K562 (cell line): ENCODE results near the gene AP1M1. TPM values are rescaled to one million over a fixed set of nuclear protein-coding genes. Genes with fewer than 3 reads are reported as not detected.
A peak's percentile ranks its signal among the peaks of the same experiment; 100 is the strongest.

Source experiments
- ATAC-seq: fragments of 200-7000 bp; cut with Tn5 transposase; 3 replicates; pipeline ENCODE4 v1.9.1; 2020; ENCODE audit warnings: moderate library complexity
- BruUV-seq: library from RNA; stranded (reverse); fragments of 400-500 nt; replicated peaks from 2 replicates; lab custom pipeline; 2021; lab: Mats Ljungman, UMichigan
- CTCF ChIA-PET: fragments of 300-600 bp; formaldehyde crosslinking; extraction: SDS; loops from one replicate; lab custom pipeline; 2021; ENCODE audit warnings: low intra/inter-chr PET ratio; lab: Yijun Ruan, JAX
- POLR2A ChIA-PET: fragments of 300-600, 350-650 bp; sonication (Branson Sonifier 250); formaldehyde crosslinking; extraction: SDS; loops from one replicate; lab custom pipeline; 2021; ENCODE audit warnings: antibody characterized with exemption, inconsistent platforms; lab: Yijun Ruan, JAX
- DNase-seq, 4 experiments: peaks; one replicate each; pipeline versions ENCODE4 v3.0.0 to v3.0.0-alpha.2; 2011 to 2018; ENCODE audit warnings: low spot score in 3 of 4, mixed read lengths in 3 of 4; ENCODE audit errors: extremely low read depth in 1 of 4
- FAIRE-seq: peaks from 2 replicates; lab custom pipeline; 2011; peaks lifted over from hg19 to GRCh38; lab: Jason Lieb, UNC
- H2AFZ ChIP-seq: 2 replicates; pipeline ENCODE4 v1.6.0; 2011; ENCODE audit warnings: low read depth, low read length, control low read depth, inconsistent platforms
- H3K27ac ChIP-seq: fragments of 200-600 bp; 3 replicates; pipeline ENCODE4 v1.8.0; 2011; ENCODE audit warnings: low read depth, mild to moderate bottlenecking, control low read depth, inconsistent platforms, low read length, moderate library complexity, mixed read lengths; ENCODE audit errors: extremely low read depth
- H3K27me3 ChIP-seq, 2 experiments: fragments of 300-600 bp in 1 of 2; 2 replicates in 1 of 2; 3 replicates in 1 of 2; pipeline versions ENCODE4 v1.6.0 to v1.8.0; 2011; ENCODE audit warnings: inconsistent platforms in 2 of 2, low read length in 2 of 2, mild to moderate bottlenecking in 1 of 2, mixed read lengths in 1 of 2, moderate library complexity in 1 of 2; ENCODE audit not compliant: control insufficient read depth in 2 of 2, insufficient read depth in 2 of 2
- H3K36me3 ChIP-seq: fragments of 300-600 bp; 3 replicates; pipeline ENCODE4 v1.8.0; 2011; ENCODE audit warnings: mild to moderate bottlenecking, low read length, inconsistent platforms; ENCODE audit not compliant: control insufficient read depth, insufficient read depth
- H3K4me1 ChIP-seq, 2 experiments: fragments of 200-600 bp in 1 of 2; replicated peaks in 1 of 2; 2 replicates in 1 of 2; 3 replicates in 1 of 2; pipeline versions ENCODE4 v1.5.1 to v1.8.0; 2011; ENCODE audit warnings: inconsistent platforms in 2 of 2, low read length in 2 of 2, mild to moderate bottlenecking in 1 of 2, mixed read lengths in 1 of 2, moderate library complexity in 1 of 2; ENCODE audit not compliant: control insufficient read depth in 2 of 2, insufficient read depth in 2 of 2
- H3K4me2 ChIP-seq: 2 replicates; pipeline ENCODE4 v1.6.1; 2011; ENCODE audit warnings: low read length, control low read depth, inconsistent platforms, mixed read lengths; ENCODE audit not compliant: insufficient read depth
- H3K4me3 ChIP-seq: fragments of 200-600 bp; sonication (generic), shearing (Covaris generic); 2 replicates; pipeline ENCODE4 v1.5.1; 2016; ENCODE audit warnings: control low read depth, inconsistent platforms
- H3K79me2 ChIP-seq: fragments of 200-600 bp; 3 replicates; pipeline ENCODE4 v1.8.0; 2011; ENCODE audit warnings: low read length, inconsistent platforms; ENCODE audit not compliant: control insufficient read depth, insufficient read depth
- H3K9ac ChIP-seq, 2 experiments: 2 replicates each; pipeline versions ENCODE4 v1.6.0 to v1.6.1; 2011; ENCODE audit warnings: low read depth in 2 of 2, low read length in 2 of 2, control low read depth in 1 of 2, inconsistent platforms in 1 of 2, mild to moderate bottlenecking in 1 of 2, mixed read lengths in 1 of 2; ENCODE audit not compliant: insufficient read depth in 1 of 2
- H3K9me1 ChIP-seq: one replicate; pipeline ENCODE4 v1.6.0; 2011; ENCODE audit warnings: inconsistent platforms, mild to moderate bottlenecking, low read length, moderate library complexity; ENCODE audit not compliant: control insufficient read depth, insufficient read depth
- H3K9me3 ChIP-seq: replicated peaks from 2 replicates; pipeline ENCODE4 v1.5.1; 2011; ENCODE audit warnings: low read depth, low read length, inconsistent platforms; ENCODE audit not compliant: control insufficient read depth, insufficient read depth
- H4K20me1 ChIP-seq: replicated peaks from 2 replicates; pipeline ENCODE4 v1.6.1; 2011; ENCODE audit warnings: low read length, inconsistent platforms, mixed read lengths; ENCODE audit not compliant: control insufficient read depth, insufficient read depth
- ARHGAP35 ChIP-seq: fragments of 450-650 bp; IDR thresholded peaks from 2 replicates; pipeline ENCODE4 v1.6.1; 2018; ENCODE audit not compliant: partially characterized antibody
- CEBPG ChIP-seq, 3 experiments: fragments of 200-800 bp in 1 of 3; sonication (Bioruptor generic) in 1 of 3; sonication (generic) in 1 of 3; formaldehyde crosslinking in 1 of 3; IDR thresholded peaks in 2 of 3; conservative IDR thresholded peaks in 1 of 3; 2 replicates each; pipeline versions ENCODE4 v1.6.1 to v1.8.0; 2016 to 2022; ENCODE audit warnings: missing compliant biosample characterization in 2 of 3, missing genetic modification characterization in 2 of 3, mild to moderate bottlenecking in 1 of 3, missing genetic modification reagents in 1 of 3
- DACH1 ChIP-seq: fragments of 450-650 bp; IDR thresholded peaks from 2 replicates; pipeline ENCODE4 v1.6.1; 2018; ENCODE audit not compliant: partially characterized antibody
- ELF4 ChIP-seq: fragments of 450-650 bp; formaldehyde crosslinking; IDR thresholded peaks from 2 replicates; pipeline ENCODE4 v1.4.0; 2022; ENCODE audit warnings: missing genetic modification characterization
- HDAC3 ChIP-seq: fragments of 450-650 bp; IDR thresholded peaks from 2 replicates; pipeline ENCODE4 v1.6.1; 2018; ENCODE audit warnings: borderline replicate concordance, mild to moderate bottlenecking, moderate library complexity; ENCODE audit not compliant: partially characterized antibody
- HDGF ChIP-seq: fragments of 450-650 bp; IDR thresholded peaks from 2 replicates; pipeline ENCODE4 v1.6.1; 2016
- MAFG ChIP-seq: fragments of 450-650 bp; conservative IDR thresholded peaks from 2 replicates; pipeline ENCODE4 v1.6.1; 2016; ENCODE audit warnings: missing genetic modification characterization, missing compliant biosample characterization
- MCM3 ChIP-seq: fragments of 450-650 bp; IDR thresholded peaks from 2 replicates; pipeline ENCODE4 v1.6.1; 2016
- MYNN ChIP-seq, 2 experiments: sonication (generic); formaldehyde crosslinking in 1 of 2; IDR thresholded peaks; 2 replicates each; pipeline versions ENCODE4 v1.5.0 to v1.6.1; 2016 to 2020; ENCODE audit warnings: antibody characterized with exemption in 1 of 2, missing genetic modification reagents in 1 of 2
- NFATC3 ChIP-seq: fragments of 450-650 bp; IDR thresholded peaks from 2 replicates; pipeline ENCODE4 v1.6.1; 2017; ENCODE audit warnings: mild to moderate bottlenecking
- PTBP1 ChIP-seq: fragments of 200-400 bp; formaldehyde crosslinking; IDR thresholded peaks from 2 replicates; pipeline ENCODE4 v1.6.1; 2017; ENCODE audit warnings: low read depth, low read length
- RBM25 ChIP-seq: fragments of 200-400 bp; formaldehyde crosslinking; IDR thresholded peaks from 2 replicates; pipeline ENCODE4 v1.6.1; 2018; ENCODE audit warnings: low read length, low read depth, moderate library complexity; ENCODE audit not compliant: severe bottlenecking
- SAP30 ChIP-seq: fragments of 200-600 bp; sonication (generic); IDR thresholded peaks from 2 replicates; pipeline ENCODE4 v1.6.1; 2012; ENCODE audit warnings: borderline replicate concordance, low read depth, mild to moderate bottlenecking, moderate library complexity, low read length, control low read depth, inconsistent platforms; ENCODE audit not compliant: insufficient read depth, poor library complexity, severe bottlenecking
- ZHX1 ChIP-seq: fragments of 150-350 bp; conservative IDR thresholded peaks from 2 replicates; pipeline ENCODE4 v1.6.1; 2014; ENCODE audit warnings: low read length
- ZNF384 ChIP-seq: IDR thresholded peaks from 2 replicates; pipeline ENCODE4 v1.6.1; 2012; ENCODE audit warnings: low read depth, low read length, improper control_type of control experiment
- ZNF408 ChIP-seq: fragments of 250-450 bp; sonication (Bioruptor Pico); IDR thresholded peaks from 2 replicates; pipeline ENCODE4 v1.4.0; 2020; ENCODE audit warnings: low read depth, mild to moderate bottlenecking, moderate library complexity
- ZNF586 ChIP-seq: fragments of 450-650 bp; formaldehyde crosslinking; conservative IDR thresholded peaks from 2 replicates; pipeline ENCODE4 v1.4.0; 2020; ENCODE audit warnings: mild to moderate bottlenecking, moderate library complexity
- WGBS: fragments of 100-300 bp; shearing (Covaris generic); methylation state at CpG from one replicate; pipeline ENCODE4 v1.1.6; 2016; ENCODE audit warnings: low coverage, mixed read lengths; ENCODE audit not compliant: insufficient coverage; ENCODE audit errors: missing lambda C conversion rate; 5-methylcytosine and 5-hydroxymethylcytosine counted together
- in situ Hi-C: fragments of 300-500 bp; cut with MboI; formaldehyde crosslinking; loops from 4 replicates; pipeline ENCODE4 v1.15.0; 2018; ENCODE audit warnings: inconsistent platforms, mixed read lengths
- intact Hi-C: fragments of 100-400 bp; cut with micrococcal nuclease; formaldehyde crosslinking; loops from 2 replicates; pipeline ENCODE4 v1.14.2; 2022
- polyA plus RNA-seq, 8 experiments: library from polyadenylated mRNA; depleted of rRNA in 4 of 8; stranded (reverse) in 5 of 8; unstranded in 3 of 8; fragments of >200 nt; fragmentation: Nextera tagmentation in 2 of 8; fragmentation: Illumina TruSeq in 1 of 8; extraction: Ambion mirVana in 2 of 8; extraction: Trizol in 1 of 8; gene quantifications; 2 replicates each; pipeline versions ENCODE4 v1.2.1 to v1.2.3, GENCODE V29; 2011 to 2014; ENCODE audit warnings: inconsistent platforms in 1 of 8, missing spikeins in 1 of 8
- total RNA-seq, 7 experiments: library from RNA; depleted of rRNA in 6 of 7; stranded (reverse); fragments of >200 nt in 6 of 7; fragmentation: Illumina TruSeq in 2 of 7; extraction: Trizol in 2 of 7; gene quantifications; 2 replicates each; pipeline versions ENCODE4 v1.2.1 to v1.2.3, GENCODE V29; 2011 to 2021; ENCODE audit warnings: low replicate concordance in 1 of 7

AP1M1 gene
- total and polyA plus RNA-seq, 9 of the 15 experiments (the other 6 are each of a cell fraction or from before 2014, with no cell fraction given), result 0.87 to 56.2 (median 29.1) TPM

- TF ChIP-seq HDGF (0 out of 2 replicates have a peak, but pooled peaks have one; percentile 29), MYNN (IDR thresholded peaks at IDR 0.05) (no peak), MYNN (CRISPR knock-in tag; IDR thresholded peaks at IDR 0.05) (no peak), ARHGAP35 (peak; percentile 51), HDAC3 (no peak), ZNF586 (no peak), RBM25 (peak; percentile 91), ELF4 (CRISPR knock-in tag) (no peak)
These were observed 61.9 kb downstream of the AP1M1 start (continued) for GRCh38 chr19:16259385-16260159.

GRCh38 chr19:16260160-16260811 lies 62.6 kb downstream of the AP1M1 start:
- H3K9me1 ChIP-seq, result no peaks in the 10 kb centered on the region
- no peak for FAIRE-seq
- no peak overlapping the region for H3K4me3 ChIP-seq
- H3K4me1 ChIP-seq, result peaks cover 34% of the 10 kb centered on the region in 2 experiments
- POLR2A ChIA-PET, result interaction anchor here (0.6 kb wide), 1 partner anchor 13 kb away, joined by 3 read pairs; no protein-coding TSS in a partner anchor
- BruUV-seq, result no TSS peak
- ATAC-seq, result no peak
- in situ Hi-C loops, result no loop called here
- no peaks in the 10 kb centered on the region for H3K36me3 ChIP-seq
- CTCF ChIA-PET, result no interaction called here
- H3K27ac ChIP-seq, result no peak overlapping the region
- peaks cover 7% of the 10 kb centered on the region; the same call in 1 of the 2 replicates for H4K20me1 ChIP-seq
- DNase-seq, result no peak
- no peak overlapping the region for H3K9ac ChIP-seq
- no peak overlapping the region for H3K4me2 ChIP-seq
- no peaks in the 10 kb centered on the region for H3K9me3 ChIP-seq
- no peak overlapping the region for H2AFZ ChIP-seq
- H3K79me2 ChIP-seq, result no peaks in the 10 kb centered on the region
- no peaks in the 10 kb centered on the region for H3K27me3 ChIP-seq
- intact Hi-C loops, result no loop called here
- WGBS, result 69% methylated on average over 4 of the region's 4 CpGs
- TF ChIP-seq MAFG (tag), result no peak
- no peak for TF ChIP-seq ZNF384
- no peak for TF ChIP-seq MCM3
- TF ChIP-seq NFATC3, result no peak
- TF ChIP-seq SAP30, result no peak
- TF ChIP-seq DACH1, result no peak
- TF ChIP-seq CEBPG (CRISPR knock-in tag; IDR thresholded peaks at IDR 0.05), result no peak
- no peak for TF ChIP-seq CEBPG (tag; conservative IDR thresholded peaks at IDR 0.05 in 1 of 2, IDR thresholded peaks at IDR 0.05 in 1 of 2)
- peak; percentile 65; the same call in 1 of the 2 replicates for TF ChIP-seq PTBP1
- TF ChIP-seq ZHX1, result no peak
- no peak for TF ChIP-seq ZNF408
